Lower leg skin (tissue), 4 donors: Measurements from ENCODE around the gene MEPCE. TPM values are rescaled to one million over a fixed set of nuclear protein-coding genes. Genes with fewer than 3 reads are reported as not detected.

Experiments used
- DNase-seq, 2 donors: peaks; one replicate each; pipeline ENCODE4 v3.0.0-alpha.2; 2019; ENCODE audit warnings: low spot score in 2 of 2
- H3K4me3 ChIP-seq: fragments of 200-600 bp; sonication (generic); 2 replicates; pipeline ENCODE4 v1.5.1; 2017; ENCODE audit warnings: mild to moderate bottlenecking, low read depth; ENCODE audit not compliant: poor library complexity, severe bottlenecking
- CTCF ChIP-seq, 3 donors: fragments of 450-650 bp; IDR thresholded peaks; one replicate each; pipeline ENCODE4 v1.5.1; 2016; ENCODE audit warnings: antibody characterized with exemption in 3 of 3, mild to moderate bottlenecking in 3 of 3, moderate library complexity in 2 of 3
- POLR2A ChIP-seq, 2 donors: fragments of 450-650 bp; IDR thresholded peaks; one replicate each; pipeline ENCODE4 v1.6.1; 2016 to 2017; ENCODE audit warnings: antibody characterized with exemption in 2 of 2, mild to moderate bottlenecking in 1 of 2, moderate library complexity in 1 of 2
- WGBS, 2 donors: methylation state at CpG; one replicate each; pipeline ENCODE4 v1.1.5; 2018; 5-methylcytosine and 5-hydroxymethylcytosine counted together
- intact Hi-C: fragments of 100-400 bp; cut with DNase I; formaldehyde crosslinking; loops from one replicate; pipeline ENCODE4 v1.15.0; 2023; ENCODE audit warnings: low total_unique reads
- total RNA-seq, 4 donors: library from RNA; depleted of rRNA; stranded (reverse); fragments of >200 nt; gene quantifications; one replicate each; pipeline ENCODE4 v1.1.0, GENCODE V29; 2016

The MEPCE gene
- total RNA-seq, 4 donors from 2014 or later = 26.1 to 54.4 (median 37.4) TPM

- WGBS, 2 donors = 1 to 2% methylated on average over 24 to 26 of the region's 27 CpGs
- H3K4me3 ChIP-seq = peak within 1 kb of the TSS; percentile 99
- TF ChIP-seq POLR2A (IDR thresholded peaks at IDR 0.05) (peak in 1 of 2 donors; percentile 79), CTCF (IDR thresholded peaks at IDR 0.05) (no peak)
- intact Hi-C loops = no loop called here
- DNase-seq = peak; percentile 94 to 99
These were observed 49.5 kb downstream of the MEPCE start, which contains the start of gene TSC22D4 for GRCh38 chr7:100478958-100479660. TSS of gene TSC22D4 (minus strand) at chr7:100479214. CDS start at chr7:100478038, 1,176 bp downstream.

- H3K4me3 ChIP-seq = no peak overlapping the region
- intact Hi-C loops = loop anchor here (5.0 kb wide), 1 partner anchor 206 kb away; no protein-coding TSS in a partner anchor
- 89 to 92% methylated on average over 1 of the region's 1 CpG for WGBS, 2 donors
- no peak for TF ChIP-seq POLR2A (IDR thresholded peaks at IDR 0.05)
- TF ChIP-seq CTCF (IDR thresholded peaks at IDR 0.05) = no peak
- DNase-seq = no peak
These were observed 51.8 kb downstream of the MEPCE start for GRCh38 chr7:100481466-100481865.

GRCh38 chr7:100482728-100483089, 53.1 kb downstream of the MEPCE start:
- DNase-seq = no peak
- no peak overlapping the region for H3K4me3 ChIP-seq
- intact Hi-C loops = loop anchor here (5.0 kb wide), 1 partner anchor 205 kb away; no protein-coding TSS in a partner anchor
- TF ChIP-seq CTCF (IDR thresholded peaks at IDR 0.05) (no peak), POLR2A (IDR thresholded peaks at IDR 0.05) (no peak)
- WGBS, 2 donors = 42% methylated on average over 14 of the region's 14 CpGs

- DNase-seq = peak in 1 of 2 donors; percentile 91
- intact Hi-C loops = loop anchor here (5.0 kb wide), 1 partner anchor 204 kb away; no protein-coding TSS in a partner anchor
- peak in 1 of 3 donors; percentile 15 for TF ChIP-seq CTCF (IDR thresholded peaks at IDR 0.05)
- TF ChIP-seq POLR2A (IDR thresholded peaks at IDR 0.05) = no peak
- 0 to 2% methylated on average over 22 to 42 of the region's 79 CpGs for WGBS, 2 donors
- H3K4me3 ChIP-seq = peak overlapping the region; percentile 9
These were observed 53.6 kb downstream of the MEPCE start for GRCh38 chr7:100483090-100483721.

Other genes starting within 250 kb of the MEPCE start
- under 1 TPM in 2 of 4 donors, not detected in 2; 0.13 to 0.51 TPM for gene PVRIG, start 209.9 kb upstream of the MEPCE start, total RNA-seq
- gene SPDYE3, start 122.1 kb upstream of the MEPCE start, total RNA-seq = not detected
- 10 to 100 TPM; 33.3 to 86.8 (median 47.3) TPM for gene PILRB, start 71.7 kb upstream of the MEPCE start, total RNA-seq
- gene PILRA, start 56.3 kb upstream of the MEPCE start, total RNA-seq = 1 to 10 TPM; 2.2 to 4.6 (median 3.4) TPM
- gene ZCWPW1, start 1.1 kb upstream of the MEPCE start, total RNA-seq = 1 to 10 TPM; 2.2 to 6.3 (median 4.6) TPM
- 10 to 100 TPM; 26.3 to 63.2 (median 46.6) TPM for gene PPP1R35, start 6.7 kb downstream of the MEPCE start, total RNA-seq
- 1 to 10 TPM in 1 of 4 donors, under 1 TPM in 1, not detected in 2; 0.26 to 1.5 TPM for gene SPACDR, start 34.4 kb downstream of the MEPCE start, total RNA-seq
- 10 to 100 TPM; 57.3 to 97.7 (median 68.0) TPM for gene TSC22D4, start 49.4 kb downstream of the MEPCE start, total RNA-seq
- gene NYAP1, start 54.1 kb downstream of the MEPCE start, total RNA-seq = 1 to 10 TPM in 3 of 4 donors, under 1 TPM in 1; 0.39 to 2.1 (median 1.5) TPM
- gene AGFG2, start 109.4 kb downstream of the MEPCE start, total RNA-seq = 10 to 100 TPM; 47.1 to 62.7 (median 58.6) TPM
- 1 to 10 TPM in 2 of 4 donors, not detected in 2; 1.3 to 1.7 TPM for gene SAP25, start 144.1 kb downstream of the MEPCE start, total RNA-seq
- gene LRCH4, start 156.3 kb downstream of the MEPCE start, total RNA-seq = 10 to 100 TPM; 42.0 to 82.2 (median 63.7) TPM
- 1 to 10 TPM in 2 of 4 donors, under 1 TPM in 2; 0.15 to 4.3 (median 0.99) TPM for gene FBXO24, start 156.5 kb downstream of the MEPCE start, total RNA-seq
- gene PCOLCE, start 172.5 kb downstream of the MEPCE start, total RNA-seq = 10 to 100 TPM in 1 of 4 donors, 1 to 10 TPM in 3; 4.9 to 47.6 (median 7.3) TPM
- 10 to 100 TPM; 22.3 to 33.5 (median 26.9) TPM for gene MOSPD3, start 182.7 kb downstream of the MEPCE start, total RNA-seq
- gene TFR2, start 211.7 kb downstream of the MEPCE start, total RNA-seq = 1 to 10 TPM; 1.3 to 3.4 (median 1.6) TPM
- not detected for gene ACTL6B, start 226.6 kb downstream of the MEPCE start, total RNA-seq
- gene GNB2, start 243.9 kb downstream of the MEPCE start, total RNA-seq = 100 to 1,000 TPM; 309 to 439 (median 353) TPM